KMS-11 (cell line): ENCODE results near the gene SNTG2.

Experiments
- H2AFZ ChIP-seq: fragments of 200-600 bp; sonication (generic); 2 replicates; pipeline ENCODE4 v1.6.1; 2016; ENCODE audit warnings: antibody characterized with exemption, mixed run types, low read depth
- H3K27ac ChIP-seq: fragments of 200-600 bp; sonication (generic); 2 replicates; pipeline ENCODE4 v1.6.1; 2016; ENCODE audit warnings: mild to moderate bottlenecking, mixed run types
- H3K27me3 ChIP-seq: fragments of 200-600 bp; sonication (generic); 2 replicates; pipeline ENCODE4 v1.6.1; 2017; ENCODE audit warnings: mild to moderate bottlenecking, low read depth, mixed run types, moderate library complexity; ENCODE audit not compliant: insufficient read depth
- H3K36me3 ChIP-seq: fragments of 200-600 bp; sonication (generic); 2 replicates; pipeline ENCODE4 v1.6.1; 2017; ENCODE audit warnings: mild to moderate bottlenecking, mixed run types; ENCODE audit not compliant: insufficient read depth
- H3K4me1 ChIP-seq: fragments of 200-600 bp; sonication (generic); 2 replicates; pipeline ENCODE4 v1.6.1; 2016; ENCODE audit warnings: mild to moderate bottlenecking, low read depth, mixed run types; ENCODE audit not compliant: poor library complexity, severe bottlenecking
- H3K4me2 ChIP-seq: fragments of 200-600 bp; sonication (generic); 2 replicates; pipeline ENCODE4 v1.7.0; 2016; ENCODE audit warnings: mild to moderate bottlenecking, mixed run types
- H3K4me3 ChIP-seq: fragments of 200-600 bp; sonication (generic); IDR thresholded peaks from 2 replicates; pipeline ENCODE4 v1.6.1; 2017; ENCODE audit warnings: low read depth, low read length, mixed read lengths; ENCODE audit not compliant: insufficient read depth
- H3K79me2 ChIP-seq: fragments of 200-600 bp; sonication (generic); 2 replicates; pipeline ENCODE4 v1.6.1; 2016; ENCODE audit warnings: low read depth, mixed run types; ENCODE audit not compliant: insufficient read depth
- H3K9ac ChIP-seq: fragments of 200-600 bp; sonication (generic); 2 replicates; pipeline ENCODE4 v1.6.1; 2016; ENCODE audit warnings: mild to moderate bottlenecking, mixed run types
- H4K20me1 ChIP-seq: fragments of 200-600 bp; sonication (generic); 2 replicates; pipeline ENCODE4 v1.6.1; 2016; ENCODE audit warnings: mild to moderate bottlenecking, mixed run types; ENCODE audit not compliant: insufficient read depth
- CTCF ChIP-seq: fragments of 200-600 bp; sonication (generic); conservative IDR thresholded peaks from 2 replicates; pipeline ENCODE4 v1.6.1; 2017; ENCODE audit warnings: low read depth, mild to moderate bottlenecking, antibody characterized with exemption, low read length, moderate library complexity, mixed read lengths

SNTG2 gene

GRCh38 chr2:1328684-1329083 is 378.0 kb downstream of the SNTG2 start:
- Histone ChIP-seq H3K36me3 (no peaks in the 10 kb centered on the region), H3K4me3 (no peak overlapping the region), H3K27me3 (no peaks in the 10 kb centered on the region), H3K4me1 (no peaks in the 10 kb centered on the region), H3K27ac (no peak overlapping the region), H3K4me2 (no peak overlapping the region), H4K20me1 (no peaks in the 10 kb centered on the region), H3K9ac (no peak overlapping the region), H3K79me2 (no peaks in the 10 kb centered on the region), H2AFZ (no peak overlapping the region)
- TF ChIP-seq CTCF: no peak

- Histone ChIP-seq H2AFZ (no peak overlapping the region), H3K9ac (no peak overlapping the region), H3K4me3 (no peak overlapping the region)
These were observed 388.9 kb downstream of the SNTG2 start for GRCh38 chr2:1339388-1340140.

GRCh38 chr2:1340141-1340512 is 389.5 kb downstream of the SNTG2 start:
- H3K4me2 ChIP-seq: no peak overlapping the region
- TF ChIP-seq CTCF: no peak
- no peaks in the 10 kb centered on the region for H4K20me1 ChIP-seq
- H3K4me1 ChIP-seq: no peaks in the 10 kb centered on the region
- no peak overlapping the region for H2AFZ ChIP-seq
- no peak overlapping the region for H3K27ac ChIP-seq
- no peaks in the 10 kb centered on the region for H3K36me3 ChIP-seq
- H3K9ac ChIP-seq: no peak overlapping the region
- H3K79me2 ChIP-seq: no peaks in the 10 kb centered on the region
- H3K4me3 ChIP-seq: no peak overlapping the region
- H3K27me3 ChIP-seq: no peaks in the 10 kb centered on the region

More at GRCh38 chr2:1339388-1340140, 388.9 kb downstream of the SNTG2 start:
- Histone ChIP-seq H4K20me1 (no peaks in the 10 kb centered on the region), H3K4me2 (no peak overlapping the region), H3K36me3 (no peaks in the 10 kb centered on the region), H3K79me2 (no peaks in the 10 kb centered on the region), H3K4me1 (no peaks in the 10 kb centered on the region), H3K27ac (no peak overlapping the region), H3K27me3 (no peaks in the 10 kb centered on the region)
- TF ChIP-seq CTCF: no peak

GRCh38 chr2:1341404-1342120 is 390.9 kb downstream of the SNTG2 start:
- H3K79me2 ChIP-seq: no peaks in the 10 kb centered on the region
- no peak overlapping the region for H3K9ac ChIP-seq
- H3K36me3 ChIP-seq: no peaks in the 10 kb centered on the region
- H3K4me3 ChIP-seq: no peak overlapping the region
- H4K20me1 ChIP-seq: no peaks in the 10 kb centered on the region
- no peak overlapping the region for H2AFZ ChIP-seq
- no peak overlapping the region for H3K4me2 ChIP-seq
- TF ChIP-seq CTCF: no peak
- no peaks in the 10 kb centered on the region for H3K4me1 ChIP-seq
- H3K27ac ChIP-seq: no peak overlapping the region
- H3K27me3 ChIP-seq: no peaks in the 10 kb centered on the region
